ENCODE measurements around the gene HES5.

HES5 gene

DNA sequence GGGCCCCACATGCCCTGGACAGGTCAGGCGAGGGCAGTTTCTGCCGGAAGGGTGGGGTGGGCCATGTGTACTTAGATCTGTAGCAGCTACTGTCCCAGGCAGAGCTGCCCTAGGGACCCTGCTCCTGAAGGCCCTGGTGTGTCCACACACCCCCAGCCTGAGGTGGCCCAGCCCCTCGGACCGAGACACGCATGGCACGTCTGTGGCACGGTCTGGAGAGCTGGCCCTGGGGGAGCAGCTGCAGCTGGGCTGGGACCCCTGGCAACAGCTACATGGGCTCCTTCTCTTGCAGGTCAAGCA is 28.3 kb downstream of the HES5 start:
- DNase-seq, result no peak
- Mint-ChIP-seq H3K4me1 (ENCODE audit: low read depth) (peaks cover 13% of the 10 kb centered on the region), H3K36me3 (ENCODE audit: low read depth) (no peaks in the 10 kb centered on the region), H3K4me3 (no peak overlapping the region), H3K9me3 (no peaks in the 10 kb centered on the region), H3K27ac (no peak overlapping the region), H3K27me3 (no peaks in the 10 kb centered on the region)

DNA sequence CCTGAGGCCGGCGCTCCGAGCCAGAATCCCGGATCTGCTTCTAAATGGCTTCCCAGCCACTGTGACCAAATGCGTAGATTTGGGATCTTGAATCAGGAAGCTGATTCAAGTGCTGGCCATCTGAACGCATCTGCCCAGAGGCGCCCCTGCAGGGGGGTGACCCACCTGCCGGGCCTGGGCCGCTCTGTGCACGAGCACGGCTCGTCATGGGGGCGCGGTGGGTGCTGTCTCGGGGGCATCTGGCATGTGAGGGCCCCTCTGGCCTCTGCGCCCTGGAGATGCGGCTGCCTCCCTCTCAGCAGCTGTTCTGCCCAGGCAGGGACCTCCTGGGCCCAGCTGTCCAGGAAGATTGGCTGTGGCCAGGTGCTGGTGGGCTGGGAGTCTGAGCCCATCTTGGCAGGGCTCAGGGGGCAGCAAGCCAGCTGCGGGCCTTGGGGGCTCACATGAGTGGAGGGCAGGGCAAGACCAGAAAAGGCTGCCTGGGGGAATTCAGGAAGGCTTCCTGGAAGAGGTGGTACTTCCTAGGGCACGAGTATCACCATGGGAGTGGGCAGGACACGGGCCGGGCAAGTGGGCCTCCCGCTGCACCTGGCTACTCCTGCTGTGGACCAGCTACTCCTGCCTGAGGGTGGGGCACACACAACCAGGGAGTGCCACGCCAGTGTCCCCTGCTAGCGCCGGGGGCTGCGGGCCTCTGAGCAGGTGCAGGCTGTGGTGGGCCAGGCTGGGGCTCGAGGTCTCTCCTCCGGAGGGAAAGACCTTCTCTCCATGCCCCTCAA is 28.8 kb downstream of the HES5 start:
- no peaks in the 10 kb centered on the region for H3K9me3 Mint-ChIP-seq

DNA sequence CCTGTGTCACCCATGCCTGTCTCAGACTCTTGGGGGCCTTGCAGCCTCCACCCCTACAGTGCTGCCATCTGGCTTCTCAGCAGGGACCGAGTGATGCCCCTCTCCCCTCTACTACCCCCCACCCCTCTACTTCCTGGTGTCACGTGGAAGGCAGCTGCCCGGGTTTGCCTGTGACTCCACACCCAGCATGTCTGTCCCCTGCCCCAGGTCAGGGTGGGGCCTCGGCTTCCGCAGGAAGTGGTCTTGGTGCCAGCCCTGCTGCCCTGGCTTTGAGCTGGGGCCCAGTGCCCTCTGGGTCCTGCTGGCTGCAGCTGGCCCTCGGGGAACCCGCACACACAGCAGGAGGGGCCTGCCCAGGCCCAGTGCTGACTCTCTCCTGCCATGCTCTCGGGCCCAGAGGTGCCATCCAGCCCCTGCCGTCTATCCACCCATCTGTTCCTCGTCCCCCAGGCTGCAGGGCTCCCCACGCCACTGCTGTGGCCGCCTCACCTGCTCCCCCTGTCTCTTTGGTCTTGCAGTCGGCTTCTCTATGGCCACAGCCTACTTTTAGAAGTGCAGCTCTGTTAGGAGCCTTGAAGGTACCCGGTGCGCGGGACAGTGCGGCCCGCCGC is 30.0 kb downstream of the HES5 start:
- peak overlapping the region; percentile 69 for H3K27ac Mint-ChIP-seq
- H3K36me3 Mint-ChIP-seq (ENCODE audit: low read depth), result no peaks in the 10 kb centered on the region
- DNase-seq, result peak; percentile 52
- H3K4me3 Mint-ChIP-seq, result no peak overlapping the region
- no peaks in the 10 kb centered on the region for H3K9me3 Mint-ChIP-seq
- no peaks in the 10 kb centered on the region for H3K27me3 Mint-ChIP-seq
- peaks cover 15% of the 10 kb centered on the region for H3K4me1 Mint-ChIP-seq (ENCODE audit: low read depth)

More for the DNA sequence above, 28.8 kb downstream of the HES5 start:
- DNase-seq, result no peak
- Mint-ChIP-seq H3K27ac (no peak overlapping the region), H3K4me3 (no peak overlapping the region), H3K4me1 (ENCODE audit: low read depth) (peaks cover 15% of the 10 kb centered on the region), H3K36me3 (ENCODE audit: low read depth) (no peaks in the 10 kb centered on the region), H3K27me3 (no peaks in the 10 kb centered on the region)

- Mint-ChIP-seq H3K36me3 (ENCODE audit: low read depth) (no peaks in the 10 kb centered on the region), H3K4me1 (ENCODE audit: low read depth) (peaks cover 16% of the 10 kb centered on the region), H3K27ac (no peak overlapping the region), H3K9me3 (no peaks in the 10 kb centered on the region), H3K4me3 (no peak overlapping the region), H3K27me3 (no peaks in the 10 kb centered on the region)
- DNase-seq, result no peak
These were observed 30.8 kb downstream of the HES5 start for GRCh38 chr1:2499260-2499659.

- H3K9me3 Mint-ChIP-seq, result no peaks in the 10 kb centered on the region
- peaks cover 22% of the 10 kb centered on the region for H3K4me1 Mint-ChIP-seq (ENCODE audit: low read depth)
- H3K27ac Mint-ChIP-seq, result no peak overlapping the region
- H3K27me3 Mint-ChIP-seq, result no peaks in the 10 kb centered on the region
- DNase-seq, result no peak
- H3K36me3 Mint-ChIP-seq (ENCODE audit: low read depth), result no peaks in the 10 kb centered on the region
- no peak overlapping the region for H3K4me3 Mint-ChIP-seq
These were observed 31.4 kb downstream of the HES5 start for GRCh38 chr1:2498648-2499047.

DNA sequence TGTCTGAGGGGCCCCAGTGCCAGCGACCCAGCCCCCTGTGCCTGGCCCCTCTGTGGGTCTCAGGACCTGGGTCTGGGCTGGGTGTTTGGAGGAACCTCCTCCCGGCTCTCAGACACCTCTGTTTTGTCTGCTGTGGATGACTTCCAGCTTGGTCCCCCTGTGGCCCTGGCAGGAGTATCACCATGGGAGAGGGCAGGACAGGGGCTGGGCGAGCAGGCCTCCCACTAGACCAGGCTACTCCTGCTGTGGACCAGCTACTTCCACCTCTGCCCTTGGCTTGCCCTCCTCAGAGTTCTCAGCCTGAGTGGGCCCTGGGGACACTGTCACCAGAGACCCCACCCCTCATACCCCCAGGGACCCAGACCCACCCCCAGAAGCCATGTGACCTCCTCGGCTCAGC is 32.2 kb downstream of the HES5 start:
- Mint-ChIP-seq H3K4me1 (ENCODE audit: low read depth) (peaks cover 29% of the 10 kb centered on the region), H3K27me3 (no peaks in the 10 kb centered on the region), H3K4me3 (no peak overlapping the region), H3K9me3 (no peaks in the 10 kb centered on the region), H3K27ac (no peak overlapping the region), H3K36me3 (ENCODE audit: low read depth) (no peaks in the 10 kb centered on the region)
- no peak for DNase-seq

DNA sequence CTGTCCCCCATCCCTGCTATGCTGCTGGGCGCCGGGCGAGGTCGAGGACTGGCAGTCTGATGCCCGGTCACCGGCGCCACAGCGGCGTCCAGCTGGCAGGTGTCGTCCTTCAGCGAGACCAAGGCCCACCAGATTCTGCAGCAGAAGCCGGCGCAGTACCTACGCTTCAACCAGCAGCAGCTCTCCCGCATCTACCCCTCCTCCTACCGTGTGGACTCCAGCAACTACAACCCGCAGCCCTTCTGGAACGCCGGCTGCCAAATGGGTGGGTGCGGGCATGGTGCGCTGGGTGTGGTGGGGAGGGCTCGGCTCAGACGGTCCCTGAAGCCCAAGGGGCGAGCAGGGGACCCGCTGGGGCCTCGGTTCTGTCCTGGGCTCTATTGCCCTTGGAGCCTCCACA is 33.3 kb downstream of the HES5 start:
- no peak overlapping the region for H3K27ac Mint-ChIP-seq
- no peak for DNase-seq
- no peaks in the 10 kb centered on the region for H3K36me3 Mint-ChIP-seq (ENCODE audit: low read depth)
- no peaks in the 10 kb centered on the region for H3K9me3 Mint-ChIP-seq
- H3K4me1 Mint-ChIP-seq (ENCODE audit: low read depth), result peaks cover 29% of the 10 kb centered on the region
- H3K4me3 Mint-ChIP-seq, result no peak overlapping the region
- H3K27me3 Mint-ChIP-seq, result no peaks in the 10 kb centered on the region

- no peak overlapping the region for H3K4me3 Mint-ChIP-seq
- no peaks in the 10 kb centered on the region for H3K27me3 Mint-ChIP-seq
- no peak overlapping the region for H3K27ac Mint-ChIP-seq
- no peaks in the 10 kb centered on the region for H3K36me3 Mint-ChIP-seq (ENCODE audit: low read depth)
- no peaks in the 10 kb centered on the region for H3K9me3 Mint-ChIP-seq
- peaks cover 29% of the 10 kb centered on the region for H3K4me1 Mint-ChIP-seq (ENCODE audit: low read depth)
- DNase-seq, result no peak
These were observed 33.9 kb downstream of the HES5 start for GRCh38 chr1:2496087-2496622.

DNA sequence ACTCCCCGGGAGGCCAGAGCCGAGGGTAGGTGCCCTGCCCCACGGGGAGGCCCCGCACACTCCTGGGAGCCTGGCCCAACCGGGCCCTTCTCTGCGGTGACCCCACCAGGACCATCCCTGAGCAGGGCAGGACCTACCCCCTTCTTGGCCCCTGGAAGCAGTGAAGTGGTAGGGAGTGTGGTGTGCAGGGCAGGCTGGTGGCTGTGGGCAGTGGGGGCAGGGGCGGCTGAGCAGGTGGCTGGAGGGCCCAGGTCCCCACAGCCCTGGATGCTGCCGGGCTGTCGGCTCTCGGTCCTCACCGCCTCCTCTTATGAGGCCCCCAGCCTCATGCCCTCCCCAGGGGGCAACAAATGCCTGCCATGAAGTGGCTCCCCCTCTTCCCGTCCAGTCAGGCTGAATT is 34.5 kb downstream of the HES5 start:
- H3K36me3 Mint-ChIP-seq (ENCODE audit: low read depth), result no peaks in the 10 kb centered on the region
- no peak overlapping the region for H3K4me3 Mint-ChIP-seq
- DNase-seq, result no peak
- no peak overlapping the region for H3K27ac Mint-ChIP-seq
- no peaks in the 10 kb centered on the region for H3K9me3 Mint-ChIP-seq
- H3K4me1 Mint-ChIP-seq (ENCODE audit: low read depth), result peaks cover 29% of the 10 kb centered on the region
- no peaks in the 10 kb centered on the region for H3K27me3 Mint-ChIP-seq

GRCh38 chr1:2495026-2495425 is 35.0 kb downstream of the HES5 start:
- Mint-ChIP-seq H3K27ac (no peak overlapping the region), H3K36me3 (ENCODE audit: low read depth) (no peaks in the 10 kb centered on the region), H3K4me3 (no peak overlapping the region), H3K27me3 (no peaks in the 10 kb centered on the region), H3K9me3 (no peaks in the 10 kb centered on the region), H3K4me1 (ENCODE audit: low read depth) (peaks cover 24% of the 10 kb centered on the region)
- DNase-seq, result no peak

GRCh38 chr1:2494323-2494693 is 35.8 kb downstream of the HES5 start:
- Mint-ChIP-seq H3K4me1 (ENCODE audit: low read depth) (peaks cover 21% of the 10 kb centered on the region), H3K9me3 (no peaks in the 10 kb centered on the region), H3K36me3 (ENCODE audit: low read depth) (no peaks in the 10 kb centered on the region), H3K4me3 (no peak overlapping the region), H3K27ac (no peak overlapping the region), H3K27me3 (no peaks in the 10 kb centered on the region)
- no peak for DNase-seq

DNA sequence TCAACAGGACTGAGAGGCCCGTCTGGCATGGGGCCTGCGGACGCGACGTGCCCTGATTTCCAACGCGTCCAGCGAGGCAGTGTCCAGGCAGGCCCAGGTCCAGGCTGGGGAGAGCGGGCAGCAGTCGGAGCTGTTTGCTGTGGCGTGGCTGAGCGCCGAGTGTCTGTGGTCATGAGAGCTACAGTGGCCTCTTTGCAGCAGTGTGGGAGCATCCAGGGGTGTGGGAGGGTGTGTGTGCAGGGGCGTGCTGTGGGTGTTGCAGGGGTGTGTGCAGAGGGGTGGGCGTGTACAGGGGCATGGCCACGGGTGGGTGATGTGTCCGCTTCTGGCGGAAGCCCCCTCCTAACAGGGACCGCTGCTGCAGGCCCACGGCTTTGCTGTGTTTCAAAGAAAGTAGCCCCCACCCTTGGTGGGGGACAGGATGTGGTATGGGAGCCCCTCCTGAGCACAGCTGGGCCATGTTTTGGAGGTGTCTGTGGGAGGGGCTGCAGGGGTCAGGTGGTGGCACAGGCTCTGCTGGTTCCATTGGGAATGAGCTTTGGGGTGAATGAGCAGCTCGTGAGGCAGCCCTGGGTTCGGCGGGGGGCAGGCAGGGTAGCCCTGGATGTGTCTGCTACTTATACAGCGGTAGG is 36.3 kb downstream of the HES5 start:
- no peak overlapping the region for H3K4me3 Mint-ChIP-seq
- peak overlapping the region; percentile 55 for H3K27ac Mint-ChIP-seq
- peaks cover 4% of the 10 kb centered on the region for H3K9me3 Mint-ChIP-seq
- H3K36me3 Mint-ChIP-seq (ENCODE audit: low read depth), result peaks cover 4% of the 10 kb centered on the region
- H3K27me3 Mint-ChIP-seq, result no peaks in the 10 kb centered on the region
- H3K4me1 Mint-ChIP-seq (ENCODE audit: low read depth), result peaks cover 19% of the 10 kb centered on the region
- DNase-seq, result no peak

DNA sequence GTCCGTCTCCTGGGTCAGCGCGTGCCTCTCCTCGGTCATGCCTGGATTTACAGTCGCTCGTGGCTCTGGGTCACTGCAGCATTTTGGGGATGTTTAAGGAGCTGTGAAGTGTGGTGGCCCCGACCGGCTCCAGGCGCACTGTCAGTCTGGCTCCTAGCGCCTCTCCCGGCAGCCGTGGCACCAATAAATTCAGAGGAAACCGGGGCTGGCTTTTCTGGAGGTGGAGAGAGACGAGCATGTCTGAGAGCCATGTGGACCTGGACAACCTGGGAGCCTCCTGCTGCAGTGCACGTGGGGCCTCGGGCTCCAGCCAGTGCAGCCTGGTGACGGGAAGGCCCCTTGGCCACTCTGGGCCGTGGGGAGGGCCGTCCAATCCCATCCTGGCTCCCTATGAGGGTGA is 36.8 kb downstream of the HES5 start:
- peaks cover 8% of the 10 kb centered on the region for H3K36me3 Mint-ChIP-seq (ENCODE audit: low read depth)
- no peak overlapping the region for H3K4me3 Mint-ChIP-seq
- H3K27me3 Mint-ChIP-seq, result no peaks in the 10 kb centered on the region
- H3K27ac Mint-ChIP-seq, result no peak overlapping the region
- DNase-seq, result no peak
- peaks cover 19% of the 10 kb centered on the region for H3K4me1 Mint-ChIP-seq (ENCODE audit: low read depth)
- H3K9me3 Mint-ChIP-seq, result peaks cover 7% of the 10 kb centered on the region

DNA sequence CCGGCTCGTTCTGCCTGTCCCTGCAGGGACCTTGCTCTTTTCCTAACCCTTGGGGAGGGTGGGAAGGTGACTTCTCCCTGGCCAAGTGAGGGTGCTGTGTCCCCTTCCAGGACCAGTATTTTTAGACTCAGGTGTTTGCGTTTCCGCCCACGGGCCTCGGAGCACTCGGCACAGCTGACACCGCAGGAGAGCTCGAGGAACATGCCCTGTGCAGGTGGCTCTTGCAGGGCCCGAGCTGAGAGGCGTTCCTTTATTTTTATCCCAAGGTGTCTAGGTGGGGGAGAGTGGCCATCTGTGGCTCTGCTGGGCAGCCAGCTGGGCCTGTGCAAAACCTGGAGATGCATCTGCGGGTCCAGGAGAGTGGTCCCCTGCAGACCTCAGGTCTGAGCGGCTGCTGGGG is 38.0 kb downstream of the HES5 start:
- Mint-ChIP-seq H3K9me3 (peaks cover 9% of the 10 kb centered on the region), H3K4me1 (ENCODE audit: low read depth) (peaks cover 19% of the 10 kb centered on the region), H3K4me3 (no peak overlapping the region), H3K36me3 (ENCODE audit: low read depth) (peaks cover 12% of the 10 kb centered on the region), H3K27me3 (no peaks in the 10 kb centered on the region), H3K27ac (no peak overlapping the region)
- DNase-seq, result no peak

- DNase-seq, result no peak
- Mint-ChIP-seq H3K4me1 (ENCODE audit: low read depth) (peaks cover 14% of the 10 kb centered on the region), H3K9me3 (peaks cover 9% of the 10 kb centered on the region), H3K4me3 (no peak overlapping the region), H3K27me3 (no peaks in the 10 kb centered on the region), H3K27ac (no peak overlapping the region), H3K36me3 (ENCODE audit: low read depth) (peaks cover 12% of the 10 kb centered on the region)
These were observed 40.4 kb downstream of the HES5 start for GRCh38 chr1:2489615-2490014.

Measured in activated T-cell treated with anti-CD3 and anti-CD28 coated beads, Interleukin-2, amount 50 U/mL, for 24 hours (primary cell).